Cortex of kidney (tissue), 1 donor: Measurements from ENCODE around the gene B3GNT3.

Experiments
- DNase-seq: peaks from one replicate; lab custom pipeline; 2025; lab: John Stamatoyannopoulos, UW

The B3GNT3 gene

GRCh38 chr19:17794731-17795494 is at the start of gene B3GNT3:
Gene B3GNT3, plus strand, starts transcription at chr19:17795138. Its CDS starts 12,670 bp downstream, at chr19:17807808.
- no peak for DNase-seq

GRCh38 chr19:17747205-17748098 is 47.5 kb upstream of the B3GNT3 start:
- DNase-seq, result no peak

DNA sequence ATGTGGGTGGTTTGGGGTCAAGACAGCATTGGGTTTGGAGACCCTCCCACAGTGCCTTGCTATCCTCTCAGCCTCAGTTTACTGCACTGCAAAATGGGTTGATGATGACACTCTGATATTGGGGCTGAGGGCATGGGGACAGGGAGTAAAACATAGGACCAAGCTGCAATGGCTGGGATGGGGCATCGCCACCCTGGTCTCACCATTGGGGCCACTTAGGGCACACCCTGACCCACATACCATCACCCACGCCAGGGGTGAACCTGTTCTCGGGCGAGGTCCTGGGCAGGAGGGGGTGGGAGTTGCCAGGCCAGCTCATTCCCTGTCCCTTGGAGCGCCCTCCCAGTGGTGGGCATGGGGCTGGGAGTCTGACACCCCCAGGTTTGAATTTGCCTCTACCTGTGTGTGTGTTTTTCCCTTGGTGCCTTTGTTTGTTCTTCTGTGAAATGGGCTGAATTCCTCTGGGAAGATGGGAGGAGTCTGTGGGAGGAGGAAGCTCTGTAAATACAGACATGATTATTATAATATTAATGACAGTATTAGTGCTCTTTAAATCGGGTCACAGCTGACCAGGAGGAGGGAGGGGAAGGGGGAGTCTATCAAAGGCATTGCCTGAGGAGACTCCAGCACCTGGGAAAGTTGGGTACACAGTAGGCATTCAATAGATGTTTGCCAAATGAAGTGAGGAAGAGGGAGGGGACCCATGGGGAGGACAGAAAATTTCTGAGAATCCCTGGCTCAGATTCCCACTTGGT is 45.9 kb upstream of the B3GNT3 start:
- no peak for DNase-seq

DNA sequence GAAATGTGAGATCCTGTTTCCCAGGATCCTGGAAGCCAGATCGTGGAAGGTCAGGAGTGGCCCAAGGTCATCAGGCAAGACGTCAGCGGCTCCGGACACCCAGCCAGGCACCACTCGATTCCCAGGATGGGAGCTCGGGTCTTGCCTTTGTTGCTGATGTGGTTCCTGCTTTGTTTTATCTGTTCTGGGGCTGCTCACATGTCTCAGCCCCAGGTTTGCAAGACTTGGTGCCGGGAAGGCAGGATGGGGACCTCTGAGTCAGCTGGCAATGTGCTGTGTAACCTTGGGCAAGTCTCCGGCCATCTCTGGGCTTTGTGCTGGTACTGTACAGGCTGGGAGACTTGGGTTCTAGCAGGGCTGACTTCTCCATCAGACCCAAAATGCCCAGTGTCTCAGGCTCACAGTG is 45.0 kb upstream of the B3GNT3 start:
- DNase-seq, result no peak

DNA sequence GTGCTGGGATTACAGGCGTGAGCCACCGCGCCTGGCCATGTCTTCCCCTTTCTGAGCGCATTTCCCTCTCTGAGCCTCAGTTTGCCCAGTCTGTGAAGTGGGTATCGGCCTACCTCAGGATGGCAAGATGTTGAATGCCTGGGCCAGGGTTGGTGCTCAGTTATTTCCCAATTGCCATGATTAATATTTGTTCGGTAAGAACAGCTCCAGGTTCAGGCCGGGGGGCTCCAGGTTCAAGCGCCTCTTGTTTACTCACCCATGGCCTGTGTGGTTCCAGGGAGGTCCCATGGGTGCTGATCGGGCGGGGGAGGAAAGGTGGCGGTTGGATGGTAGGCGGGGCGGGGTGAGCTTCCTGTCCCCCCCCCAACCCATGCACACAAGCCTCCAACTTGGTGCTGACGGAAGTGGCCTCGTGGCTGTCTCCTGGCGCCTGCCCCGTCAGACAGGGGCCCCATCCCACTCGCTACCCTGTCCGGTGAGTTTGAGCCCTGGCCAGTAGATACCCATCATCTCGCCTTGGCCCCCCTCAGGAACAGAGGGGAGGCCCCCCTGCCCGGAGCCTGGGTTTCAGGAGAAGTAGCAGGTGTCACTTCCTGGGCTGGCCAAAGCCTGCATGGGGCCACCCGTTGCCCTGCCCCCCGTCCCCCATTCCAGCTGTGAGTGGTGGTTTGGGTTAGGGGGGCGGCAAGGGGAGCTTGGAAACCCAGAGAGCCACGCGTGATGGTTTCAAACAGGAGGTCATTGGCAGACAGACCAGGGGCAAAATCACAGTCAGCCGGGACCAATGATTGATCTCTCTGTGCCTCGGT is 43.6 kb upstream of the B3GNT3 start, which contains the start of gene FCHO1:
FCHO1 (plus strand) TSS at position 375 of the 809 bp plus-strand sequence. CDS start 3,688 bp downstream, outside the sequence.
- no peak for DNase-seq

DNA sequence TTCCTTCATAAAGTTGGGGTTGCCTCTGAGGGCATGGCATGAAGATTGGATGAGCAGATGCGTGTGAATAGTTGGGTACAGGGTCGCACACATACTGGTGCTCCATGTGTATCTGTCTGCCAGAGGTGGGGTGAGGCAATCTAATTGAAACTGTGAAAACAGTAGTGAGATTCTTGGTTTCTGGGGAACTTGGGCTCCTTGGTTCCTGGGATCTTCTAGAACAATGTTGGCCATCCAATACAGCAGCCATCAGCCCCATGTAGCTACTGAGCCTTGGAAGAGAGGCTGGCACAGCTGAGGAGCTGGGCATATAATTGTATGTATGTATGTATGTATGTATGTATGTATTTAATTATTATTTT is 43.0 kb upstream of the B3GNT3 start:
- DNase-seq, result no peak

DNA sequence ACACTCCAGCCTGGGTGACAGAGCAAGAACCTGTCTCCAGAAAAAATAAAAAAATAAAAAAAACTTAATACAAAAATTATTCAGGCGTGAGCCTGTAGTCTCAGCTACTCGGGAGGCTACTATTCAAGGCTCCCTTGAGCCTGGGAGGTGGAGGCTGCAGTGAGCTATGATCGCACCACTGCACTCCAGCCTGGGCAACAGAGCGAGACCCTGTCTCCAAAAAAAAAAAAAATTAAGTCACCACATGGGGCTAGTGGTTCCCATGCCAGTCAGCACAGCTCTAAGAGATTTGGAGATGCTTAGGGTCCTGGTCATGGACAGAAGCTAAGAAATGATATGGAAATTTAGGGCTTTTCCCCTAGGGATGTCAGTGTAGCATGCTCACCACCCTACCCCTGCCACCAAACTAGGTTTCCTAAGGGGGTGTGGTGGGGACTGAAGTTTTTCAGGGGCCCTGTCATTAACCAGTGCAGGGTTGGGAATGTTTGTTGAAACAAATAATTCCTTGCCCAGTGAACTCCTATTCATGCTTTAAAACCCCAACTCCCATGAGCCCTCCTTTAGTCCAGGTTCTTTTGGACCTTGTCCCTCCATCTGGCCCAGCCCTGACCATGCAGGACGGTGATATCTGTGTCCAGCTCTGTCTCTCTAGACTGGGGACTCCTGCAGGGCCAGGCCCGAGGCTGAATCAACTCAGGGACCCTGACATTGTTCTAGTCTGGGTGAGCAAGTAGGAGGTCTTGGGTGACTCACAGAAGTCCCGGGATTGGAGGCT is 41.9 kb upstream of the B3GNT3 start:
- no peak for DNase-seq

GRCh38 chr19:17753976-17754375 is 41.0 kb upstream of the B3GNT3 start:
- DNase-seq, result no peak

DNA sequence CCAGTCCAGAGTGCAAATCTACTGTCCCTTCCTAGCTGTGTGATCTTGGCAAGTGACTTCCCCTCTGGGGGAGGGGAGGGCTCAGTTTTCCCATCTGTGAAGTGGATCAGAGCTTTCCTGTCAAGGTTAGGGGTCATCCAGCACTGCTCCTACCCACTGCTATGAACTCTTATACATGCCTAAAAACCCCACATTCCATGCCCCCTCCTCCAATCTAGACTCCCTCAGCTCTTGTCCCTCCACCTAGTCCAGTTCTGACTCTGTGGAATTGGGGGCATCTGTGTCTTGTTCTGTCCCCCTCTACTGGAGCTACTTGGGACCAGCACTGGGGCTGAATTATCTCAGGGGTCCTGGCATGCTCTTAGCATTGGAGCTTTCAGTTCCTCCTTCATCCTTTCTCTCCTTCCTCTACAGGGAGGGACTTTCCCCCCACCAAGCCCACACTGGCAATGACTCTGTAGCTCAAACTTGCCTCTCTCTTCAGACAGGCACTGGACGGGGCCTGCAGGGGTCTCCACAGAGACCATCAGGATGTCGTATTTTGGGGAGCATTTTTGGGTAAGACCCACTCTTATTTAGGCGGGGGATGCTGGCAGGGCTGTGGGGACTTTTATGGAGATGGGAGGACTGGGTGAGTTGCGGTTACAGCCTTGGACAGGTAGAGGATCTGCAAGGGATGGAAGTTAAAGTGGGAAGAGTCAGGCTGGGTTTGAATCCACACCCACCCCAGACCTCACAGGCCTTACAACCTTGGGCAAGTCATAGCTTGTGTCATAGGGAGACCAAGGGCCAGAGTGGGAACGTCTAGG is 40.1 kb upstream of the B3GNT3 start:
- no peak for DNase-seq

- DNase-seq, result no peak
These were observed 39.5 kb upstream of the B3GNT3 start for GRCh38 chr19:17755443-17755890.

DNA sequence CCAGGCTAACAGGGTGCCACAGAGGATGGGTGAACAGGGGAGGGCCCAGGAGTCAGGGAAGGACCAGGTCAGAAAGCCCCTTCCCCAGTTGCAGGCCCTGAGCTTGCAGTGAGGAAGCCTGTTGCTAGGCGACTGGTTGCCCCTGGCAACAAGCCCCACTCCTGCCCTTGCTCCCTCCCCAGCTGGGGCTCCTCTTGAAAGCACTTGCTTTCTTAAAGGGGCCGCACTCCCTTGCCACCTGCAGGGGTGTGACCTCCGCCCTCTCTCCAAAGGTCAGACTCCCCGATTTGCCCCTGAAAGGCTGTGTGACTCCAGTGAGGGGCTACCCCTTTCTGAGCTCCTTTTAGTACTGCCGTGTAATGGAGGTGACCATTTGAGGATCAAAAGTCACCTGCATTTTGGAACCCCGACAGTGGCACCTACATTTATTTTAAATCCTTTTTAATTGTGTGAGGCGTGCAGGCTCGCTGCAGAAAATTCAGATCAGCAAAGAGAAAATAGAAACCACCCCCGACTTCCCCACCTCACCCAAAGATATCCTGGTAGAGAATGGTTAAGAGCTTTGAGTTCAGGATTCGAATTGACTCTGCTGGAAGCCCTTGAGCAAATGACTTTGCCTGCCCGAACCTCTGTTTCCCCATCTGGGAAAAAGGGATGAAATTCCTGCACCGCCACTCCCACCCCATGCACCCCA is 38.8 kb upstream of the B3GNT3 start:
- no peak for DNase-seq

GRCh38 chr19:17757125-17757524 is 37.8 kb upstream of the B3GNT3 start:
- DNase-seq, result no peak

- DNase-seq, result no peak
These were observed 36.4 kb upstream of the B3GNT3 start for GRCh38 chr19:17758515-17758914.

DNA sequence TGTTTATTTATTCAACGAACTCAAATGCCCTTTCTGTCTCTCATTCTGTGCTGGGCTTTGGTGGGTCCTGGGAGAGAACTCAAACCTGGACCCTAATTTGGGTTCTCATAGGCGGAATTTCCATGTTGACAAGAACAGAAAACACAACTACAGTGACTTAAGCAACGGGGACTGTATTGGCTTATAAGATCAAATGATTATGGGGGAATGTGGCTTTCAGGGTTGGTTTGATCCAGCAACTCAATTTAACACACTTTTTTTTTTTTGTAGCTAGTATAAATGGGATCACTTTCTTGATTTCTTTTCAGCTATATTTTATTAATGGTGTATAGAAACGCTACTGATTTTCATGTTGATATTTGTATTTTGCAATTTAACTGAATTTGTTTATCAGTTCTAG is 33.8 kb upstream of the B3GNT3 start:
- no peak for DNase-seq

- no peak for DNase-seq
These were observed 32.3 kb upstream of the B3GNT3 start for GRCh38 chr19:17762505-17763229.

- DNase-seq, result no peak
These were observed 30.6 kb upstream of the B3GNT3 start for GRCh38 chr19:17764348-17764747.

DNA sequence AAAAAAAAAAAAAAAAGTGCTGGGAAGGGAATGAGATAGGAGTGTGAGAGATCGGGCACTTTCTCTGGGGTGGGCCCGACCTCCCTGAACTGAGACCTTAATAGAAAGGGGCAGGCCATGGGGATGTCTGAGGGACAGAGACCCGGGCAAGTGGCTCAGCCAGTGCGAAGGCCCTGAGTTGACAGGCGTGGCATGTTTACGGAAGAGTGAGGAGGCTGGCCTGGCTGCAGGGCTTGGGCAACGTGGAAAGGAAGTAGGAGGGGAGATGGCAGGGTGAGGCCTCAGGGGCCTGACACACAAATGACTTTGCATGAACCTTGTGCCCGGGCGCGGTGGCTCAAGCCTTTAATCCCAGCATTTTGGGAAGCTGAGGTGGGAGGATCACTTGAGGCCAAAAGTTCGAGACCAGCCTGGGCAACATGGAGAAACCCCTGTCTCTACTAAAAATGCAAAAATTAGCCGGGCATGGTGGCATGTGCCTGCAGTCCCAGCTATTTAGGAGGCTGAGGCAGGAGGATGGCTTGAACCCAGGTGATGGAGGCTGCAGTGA is 29.8 kb upstream of the B3GNT3 start:
- DNase-seq, result no peak

DNA sequence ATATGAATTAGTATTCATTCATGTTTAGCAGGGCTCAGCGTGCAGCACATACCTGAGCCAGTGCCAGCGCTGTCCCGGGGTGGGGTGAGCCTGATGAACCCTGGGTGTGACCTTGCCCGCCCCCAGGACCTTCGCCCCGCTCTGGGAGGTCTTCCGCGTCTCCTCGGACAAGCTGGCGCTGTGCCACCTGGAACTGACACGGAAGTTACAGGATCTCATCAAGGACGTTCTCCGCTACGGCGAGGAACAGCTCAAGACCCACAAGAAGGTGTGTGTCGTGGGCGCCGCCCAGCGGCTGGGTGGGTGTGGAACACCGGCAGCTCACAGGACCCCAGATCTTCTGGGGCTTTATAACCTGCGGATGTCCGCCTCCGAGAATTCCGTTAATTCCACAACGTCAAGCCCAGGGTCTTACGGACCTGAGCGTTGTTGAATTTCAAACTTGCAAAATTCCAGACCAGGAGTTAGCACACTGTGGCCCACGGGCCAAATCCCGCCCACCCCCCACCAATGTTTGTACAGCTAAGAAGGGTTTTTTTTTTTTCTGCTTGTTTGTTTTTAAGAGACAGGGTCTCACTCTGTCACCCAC is 28.3 kb upstream of the B3GNT3 start:
- no peak for DNase-seq
